ENCODE results near the gene PLSCR3.

DNA sequence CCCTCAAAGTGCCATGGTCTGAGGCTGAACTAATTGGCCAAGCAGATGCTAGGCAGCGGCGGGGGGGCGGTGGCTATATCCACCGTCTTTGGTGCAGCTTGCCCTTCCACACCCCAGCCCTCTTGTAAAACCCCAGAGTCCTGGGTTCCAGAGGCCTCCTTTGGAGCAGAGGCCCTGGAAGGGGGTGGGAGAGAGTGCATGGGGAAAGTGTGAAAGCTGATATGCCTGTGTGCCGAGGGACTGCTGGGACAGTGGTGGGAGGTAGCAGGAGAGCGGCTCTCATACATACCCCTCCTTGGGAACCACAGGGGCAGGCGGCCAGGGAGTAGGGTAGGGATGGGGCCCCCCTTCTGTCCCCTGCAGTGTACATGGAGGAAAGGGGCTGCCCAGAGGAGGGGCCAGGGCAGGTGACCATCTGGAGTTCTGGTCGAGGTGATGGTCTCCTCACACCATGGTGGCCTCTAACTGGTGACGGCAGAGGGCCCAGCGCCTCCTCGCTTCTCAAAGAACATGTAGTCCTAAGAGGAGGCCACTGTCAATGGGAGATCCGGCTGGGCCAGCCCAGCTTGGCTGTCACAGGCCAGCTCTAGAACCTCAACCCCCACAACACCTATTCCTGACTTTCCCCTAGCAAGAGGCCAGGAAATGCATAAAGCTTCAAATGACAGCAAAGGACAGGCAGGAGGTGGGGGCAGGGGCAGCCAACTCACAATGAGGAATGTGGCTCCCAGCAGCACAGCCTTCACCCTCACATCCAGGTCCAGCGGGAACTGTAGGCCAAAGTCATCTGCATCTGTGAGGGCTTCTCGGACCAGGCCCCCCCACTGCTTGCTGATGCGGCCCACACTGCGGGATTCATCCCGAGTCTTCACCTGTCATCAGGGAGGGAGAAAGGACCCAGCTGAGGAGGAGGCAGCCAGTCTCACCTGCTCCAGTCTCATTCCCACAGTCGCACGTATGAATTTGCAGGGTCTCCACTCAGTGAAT lies 4.1 kb downstream of the PLSCR3 start:
- TF ChIP-seq, protein P1, sequence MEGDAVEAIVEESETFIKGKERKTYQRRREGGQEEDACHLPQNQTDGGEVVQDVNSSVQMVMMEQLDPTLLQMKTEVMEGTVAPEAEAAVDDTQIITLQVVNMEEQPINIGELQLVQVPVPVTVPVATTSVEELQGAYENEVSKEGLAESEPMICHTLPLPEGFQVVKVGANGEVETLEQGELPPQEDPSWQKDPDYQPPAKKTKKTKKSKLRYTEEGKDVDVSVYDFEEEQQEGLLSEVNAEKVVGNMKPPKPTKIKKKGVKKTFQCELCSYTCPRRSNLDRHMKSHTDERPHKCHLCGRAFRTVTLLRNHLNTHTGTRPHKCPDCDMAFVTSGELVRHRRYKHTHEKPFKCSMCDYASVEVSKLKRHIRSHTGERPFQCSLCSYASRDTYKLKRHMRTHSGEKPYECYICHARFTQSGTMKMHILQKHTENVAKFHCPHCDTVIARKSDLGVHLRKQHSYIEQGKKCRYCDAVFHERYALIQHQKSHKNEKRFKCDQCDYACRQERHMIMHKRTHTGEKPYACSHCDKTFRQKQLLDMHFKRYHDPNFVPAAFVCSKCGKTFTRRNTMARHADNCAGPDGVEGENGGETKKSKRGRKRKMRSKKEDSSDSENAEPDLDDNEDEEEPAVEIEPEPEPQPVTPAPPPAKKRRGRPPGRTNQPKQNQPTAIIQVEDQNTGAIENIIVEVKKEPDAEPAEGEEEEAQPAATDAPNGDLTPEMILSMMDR (conservative IDR thresholded peaks at IDR 0.05), result no peak
- TF ChIP-seq EZH2 (IDR thresholded peaks at IDR 0.05; ENCODE audit: low read depth), result no peak
